Left ventricle myocardium inferior (tissue), 1 donor: ENCODE results near the gene ST6GALNAC3. TPM values are rescaled to one million over a fixed set of nuclear protein-coding genes. Genes with fewer than 3 reads are reported as not detected.

Source experiments
- DNase-seq: peaks from one replicate; pipeline ENCODE4 v3.0.0-alpha.2; 2020
- H3K27ac ChIP-seq: fragments of 200-600 bp; replicated peaks from 2 replicates; pipeline ENCODE4 v1.8.0; 2021
- H3K27me3 ChIP-seq: fragments of 200-600 bp; 2 replicates; pipeline ENCODE4 v1.8.0; 2021; ENCODE audit warnings: low read depth
- H3K36me3 ChIP-seq: fragments of 200-600 bp; 2 replicates; pipeline ENCODE4 v1.8.0; 2021
- H3K4me1 ChIP-seq: fragments of 200-600 bp; 2 replicates; pipeline ENCODE4 v1.8.0; 2021
- H3K4me3 ChIP-seq: fragments of 200-600 bp; 2 replicates; pipeline ENCODE4 v1.8.0; 2021; ENCODE audit warnings: mild to moderate bottlenecking, moderate library complexity
- H3K9me3 ChIP-seq: fragments of 200-600 bp; replicated peaks from 2 replicates; pipeline ENCODE4 v1.8.0; 2021
- CTCF ChIP-seq: fragments of 200-600 bp; IDR thresholded peaks from 2 replicates; pipeline ENCODE4 v1.8.0; 2021; ENCODE audit warnings: antibody characterized with exemption, mild to moderate bottlenecking, borderline replicate concordance
- intact Hi-C: fragments of 100-400 bp; cut with micrococcal nuclease; formaldehyde crosslinking; loops from one replicate; pipeline ENCODE4 v1.11.0; 2022
- total RNA-seq: library from RNA; stranded (reverse); fragmentation: NEBNext Ultra II Directional; extraction: Animal tissue kit (Norgen Biotek cat#: 25700); gene quantifications from one replicate; pipeline ENCODE4 v1.2.1, GENCODE V29; 2021
- donor health status: DM: no; HTN: yes; CAD: no; lungs with severe emphysema.

ST6GALNAC3 gene
- total RNA-seq, 1 donor from 2014 or later, result 4.5 TPM

GRCh38 chr1:76298399-76298798, 223.9 kb downstream of the ST6GALNAC3 start:
- no peak for DNase-seq
- H3K27ac ChIP-seq, result no peak overlapping the region
- intact Hi-C loops, result no loop called here
- no peak overlapping the region for H3K4me3 ChIP-seq
- no peaks in the 10 kb centered on the region for H3K4me1 ChIP-seq
- H3K36me3 ChIP-seq, result no peaks in the 10 kb centered on the region
- no peaks in the 10 kb centered on the region for H3K27me3 ChIP-seq
- no peak for TF ChIP-seq CTCF
- no peaks in the 10 kb centered on the region for H3K9me3 ChIP-seq

GRCh38 chr1:76299036-76299435, 224.5 kb downstream of the ST6GALNAC3 start:
- Histone ChIP-seq H3K36me3 (no peaks in the 10 kb centered on the region), H3K9me3 (no peaks in the 10 kb centered on the region), H3K27me3 (no peaks in the 10 kb centered on the region), H3K4me3 (no peak overlapping the region), H3K4me1 (no peaks in the 10 kb centered on the region), H3K27ac (no peak overlapping the region)
- TF ChIP-seq CTCF, result no peak
- no peak for DNase-seq
- intact Hi-C loops, result no loop called here

- intact Hi-C loops, result no loop called here
- DNase-seq, result no peak
- Histone ChIP-seq H3K9me3 (no peaks in the 10 kb centered on the region), H3K27me3 (no peaks in the 10 kb centered on the region), H3K4me1 (no peaks in the 10 kb centered on the region), H3K4me3 (no peak overlapping the region), H3K27ac (no peak overlapping the region), H3K36me3 (no peaks in the 10 kb centered on the region)
- no peak for TF ChIP-seq CTCF
Measured at GRCh38 chr1:76300556-76300955, 226.0 kb downstream of the ST6GALNAC3 start.

GRCh38 chr1:76302711-76303339, 228.3 kb downstream of the ST6GALNAC3 start:
- intact Hi-C loops, result no loop called here

DNA sequence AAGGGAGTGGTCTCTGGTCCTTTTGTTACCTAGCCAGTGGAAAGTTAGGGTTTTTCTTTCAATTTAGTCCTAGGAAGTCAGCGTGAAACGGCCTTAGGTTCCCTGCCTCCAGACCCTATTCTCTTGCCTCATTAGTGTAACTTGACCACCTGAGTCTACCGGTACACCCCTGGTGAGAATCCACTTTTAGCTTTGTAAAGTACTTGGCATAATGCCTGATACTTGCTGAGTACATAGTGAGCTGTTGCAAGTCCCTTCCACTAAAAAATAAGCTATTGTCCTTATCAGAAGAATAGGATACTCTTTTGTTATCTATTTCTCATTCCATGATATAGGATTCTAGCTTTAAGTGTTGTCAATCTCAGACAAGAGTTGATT, 228.8 kb downstream of the ST6GALNAC3 start:
- Histone ChIP-seq H3K36me3 (no peaks in the 10 kb centered on the region), H3K27me3 (no peaks in the 10 kb centered on the region), H3K4me1 (no peaks in the 10 kb centered on the region), H3K27ac (no peak overlapping the region), H3K9me3 (no peaks in the 10 kb centered on the region), H3K4me3 (no peak overlapping the region)
- no peak for DNase-seq
- no peak for TF ChIP-seq CTCF
- intact Hi-C loops, result no loop called here

More at GRCh38 chr1:76302711-76303339, 228.3 kb downstream of the ST6GALNAC3 start:
- Histone ChIP-seq H3K4me3 (no peak overlapping the region), H3K4me1 (no peaks in the 10 kb centered on the region), H3K27me3 (no peaks in the 10 kb centered on the region), H3K9me3 (no peaks in the 10 kb centered on the region), H3K36me3 (no peaks in the 10 kb centered on the region), H3K27ac (no peak overlapping the region)
- TF ChIP-seq CTCF, result no peak
- DNase-seq, result no peak
